Tibial nerve (tissue), 4 donors: Measurements from ENCODE around the gene IQCM. TPM values are rescaled to one million over a fixed set of nuclear protein-coding genes. Genes with fewer than 3 reads are reported as not detected.

Source experiments
- DNase-seq, 2 donors: peaks; one replicate each; pipeline ENCODE4 v3.0.0-alpha.2; 2019; ENCODE audit warnings: low spot score in 2 of 2
- H3K27ac ChIP-seq, 4 donors: fragments of 200-600 bp; sonication (generic) in 3 of 4; one replicate each; pipeline ENCODE4 v1.5.1; 2017 to 2019; ENCODE audit warnings: mild to moderate bottlenecking in 1 of 4
- H3K27me3 ChIP-seq, 2 donors: fragments of 200-600 bp; sonication (generic) in 1 of 2; one replicate each; pipeline versions ENCODE4 v1.5.1 to v1.6.0; 2017 to 2019
- H3K36me3 ChIP-seq, 3 donors: fragments of 200-600 bp; sonication (generic); one replicate each; pipeline ENCODE4 v1.5.1; 2018 to 2019
- H3K4me1 ChIP-seq, 4 donors: fragments of 200-600 bp; sonication (generic) in 3 of 4; one replicate each; pipeline ENCODE4 v1.5.1; 2017 to 2019
- H3K4me3 ChIP-seq, 4 donors: fragments of 200-600 bp; sonication (generic) in 3 of 4; one replicate each; pipeline ENCODE4 v1.5.1; 2017 to 2019; ENCODE audit warnings: mild to moderate bottlenecking in 1 of 4, moderate library complexity in 1 of 4
- H3K9me3 ChIP-seq, 4 donors: fragments of 200-600 bp; sonication (generic) in 3 of 4; one replicate each; pipeline ENCODE4 v1.5.1; 2017 to 2019
- CTCF ChIP-seq, 5 experiments: fragments of 200-600 bp in 3 of 5; fragments of 450-650 bp in 2 of 5; sonication (generic) in 3 of 5; IDR thresholded peaks; one replicate each; pipeline ENCODE4 v1.5.1; 2016 to 2019; ENCODE audit warnings: antibody characterized with exemption in 5 of 5, mild to moderate bottlenecking in 3 of 5, moderate library complexity in 2 of 5
- EP300 ChIP-seq, 2 donors: sonication (generic); formaldehyde crosslinking; IDR thresholded peaks; one replicate each; pipeline ENCODE4 v1.6.1; 2017; ENCODE audit warnings: antibody characterized with exemption in 2 of 2, mild to moderate bottlenecking in 1 of 2
- POLR2A ChIP-seq, 2 donors: fragments of 450-650 bp; IDR thresholded peaks; one replicate each; pipeline ENCODE4 v1.6.1; 2017; ENCODE audit warnings: antibody characterized with exemption in 2 of 2, mild to moderate bottlenecking in 2 of 2, moderate library complexity in 2 of 2
- WGBS, 2 donors: methylation state at CpG; one replicate each; pipeline ENCODE4 v1.1.5; 2018; 5-methylcytosine and 5-hydroxymethylcytosine counted together
- total RNA-seq, 4 donors: library from RNA; depleted of rRNA; stranded (reverse); fragments of >200 nt; gene quantifications; one replicate each; pipeline ENCODE4 v1.1.0, GENCODE V29; 2016

IQCM gene
- total RNA-seq, 4 donors from 2014 or later: not detected

- TF ChIP-seq EP300 (IDR thresholded peaks at IDR 0.05) (no peak), POLR2A (IDR thresholded peaks at IDR 0.05) (no peak), CTCF (IDR thresholded peaks at IDR 0.05) (no peak)
- no peak for DNase-seq
- Histone ChIP-seq H3K36me3 (no peaks in the 10 kb centered on the region), H3K4me1 (no peaks in the 10 kb centered on the region), H3K4me3 (no peak overlapping the region), H3K27ac (no peak overlapping the region), H3K27me3 (no peaks in the 10 kb centered on the region), H3K9me3 (no peaks in the 10 kb centered on the region)
- WGBS, 2 donors: 74 to 90% methylated on average over 1 of the region's 1 CpG
Observed at GRCh38 chr4:149785696-149786431, 29.8 kb downstream of the IQCM start.

- Histone ChIP-seq H3K27me3 (no peaks in the 10 kb centered on the region), H3K27ac (no peak overlapping the region), H3K9me3 (no peaks in the 10 kb centered on the region), H3K4me3 (no peak overlapping the region), H3K4me1 (no peaks in the 10 kb centered on the region), H3K36me3 (no peaks in the 10 kb centered on the region)
- DNase-seq: no peak
- TF ChIP-seq POLR2A (IDR thresholded peaks at IDR 0.05): no peak
- WGBS, 2 donors: 60 to 61% methylated on average over 2 of the region's 2 CpGs
Observed at GRCh38 chr4:149784018-149784417, 31.6 kb downstream of the IQCM start.

- TF ChIP-seq CTCF (IDR thresholded peaks at IDR 0.05): no peak
- TF ChIP-seq EP300 (IDR thresholded peaks at IDR 0.05): no peak
- TF ChIP-seq POLR2A (IDR thresholded peaks at IDR 0.05): no peak
- H3K27me3 ChIP-seq: no peaks in the 10 kb centered on the region
- H3K4me1 ChIP-seq: no peaks in the 10 kb centered on the region
- no peak overlapping the region for H3K27ac ChIP-seq
- WGBS, 2 donors: 67 to 79% methylated on average over 3 of the region's 3 CpGs
- H3K9me3 ChIP-seq: no peaks in the 10 kb centered on the region
- DNase-seq: no peak
- H3K4me3 ChIP-seq: no peak overlapping the region
- no peaks in the 10 kb centered on the region for H3K36me3 ChIP-seq
Observed at GRCh38 chr4:149781150-149781549, 34.5 kb downstream of the IQCM start.

- Histone ChIP-seq H3K4me3 (no peak overlapping the region), H3K36me3 (no peaks in the 10 kb centered on the region), H3K27me3 (no peaks in the 10 kb centered on the region), H3K9me3 (peaks cover 0 to 3% (median 0%) of the 10 kb centered on the region in 4 donors), H3K4me1 (no peaks in the 10 kb centered on the region), H3K27ac (no peak overlapping the region)
- WGBS, 2 donors: 86 to 92% methylated on average over 2 of the region's 2 CpGs
- no peak for DNase-seq
- no peak for TF ChIP-seq CTCF (IDR thresholded peaks at IDR 0.05)
- no peak for TF ChIP-seq EP300 (IDR thresholded peaks at IDR 0.05)
- no peak for TF ChIP-seq POLR2A (IDR thresholded peaks at IDR 0.05)
Observed at GRCh38 chr4:149768477-149768876, 47.2 kb downstream of the IQCM start.

GRCh38 chr4:149766135-149766534 is 49.5 kb downstream of the IQCM start:
- WGBS, 2 donors: 85 to 92% methylated on average over 1 of the region's 1 CpG
- H3K27me3 ChIP-seq: no peaks in the 10 kb centered on the region
- peaks cover 0 to 3% (median 0%) of the 10 kb centered on the region in 4 donors for H3K9me3 ChIP-seq
- no peak overlapping the region for H3K4me3 ChIP-seq
- H3K36me3 ChIP-seq: no peaks in the 10 kb centered on the region
- no peak overlapping the region for H3K27ac ChIP-seq
- H3K4me1 ChIP-seq: no peaks in the 10 kb centered on the region
- no peak for TF ChIP-seq EP300 (IDR thresholded peaks at IDR 0.05)
- DNase-seq: no peak

GRCh38 chr4:149765630-149766029 is 50.0 kb downstream of the IQCM start:
- Histone ChIP-seq H3K36me3 (no peaks in the 10 kb centered on the region), H3K9me3 (peaks cover 0 to 3% (median 0%) of the 10 kb centered on the region in 4 donors), H3K4me1 (no peaks in the 10 kb centered on the region), H3K4me3 (no peak overlapping the region), H3K27ac (no peak overlapping the region), H3K27me3 (no peaks in the 10 kb centered on the region)
- TF ChIP-seq EP300 (IDR thresholded peaks at IDR 0.05): no peak
- TF ChIP-seq CTCF (IDR thresholded peaks at IDR 0.05): no peak
- no peak for TF ChIP-seq POLR2A (IDR thresholded peaks at IDR 0.05)
- 77 to 80% methylated on average over 3 of the region's 3 CpGs for WGBS, 2 donors
- DNase-seq: no peak
